PC-9 (cell line): ENCODE results near the gene RRP9. TPM values are rescaled to one million over a fixed set of nuclear protein-coding genes. Genes with fewer than 3 reads are reported as not detected.

Source experiments
- BruUV-seq: library from RNA; stranded (reverse); fragments of 400-500 nt; replicated peaks from 2 replicates; lab custom pipeline; 2021; lab: Mats Ljungman, UMichigan
- CTCF ChIA-PET: fragments of 300-600 bp; sonication (Branson Sonifier 250); formaldehyde crosslinking; loops from one replicate; lab custom pipeline; 2022; ENCODE audit warnings: antibody characterized with exemption; lab: Charles Lee
- POLR2A ChIA-PET: fragments of 300-600 bp; sonication (Branson Sonifier 250); formaldehyde crosslinking; loops from one replicate; lab custom pipeline; 2022; ENCODE audit warnings: antibody characterized with exemption; ENCODE audit not compliant: unreplicated experiment; lab: Charles Lee
- DNase-seq, 2 experiments: peaks; one replicate each; pipeline versions ENCODE4 v3.0.0 to v3.0.0-alpha.2; 2015 to 2022; ENCODE audit warnings: mixed read lengths in 1 of 2
- H2AFZ ChIP-seq: fragments of 200-600 bp; sonication (generic); 2 replicates; pipeline ENCODE4 v1.8.1; 2017; ENCODE audit warnings: antibody characterized with exemption
- H3F3A ChIP-seq: fragments of 200-600 bp; sonication (generic); 2 replicates; pipeline ENCODE4 v1.8.1; 2017; ENCODE audit warnings: antibody characterized with exemption, mild to moderate bottlenecking, low read depth; ENCODE audit not compliant: insufficient read depth
- H3K27ac ChIP-seq: fragments of 200-600 bp; sonication (generic); 2 replicates; pipeline ENCODE4 v1.6.1; 2016; ENCODE audit warnings: mixed run types
- H3K27me3 ChIP-seq: fragments of 200-600 bp; sonication (generic); 2 replicates; pipeline ENCODE4 v1.6.1; 2016; ENCODE audit warnings: low read depth, mixed run types; ENCODE audit not compliant: insufficient read depth
- H3K36me3 ChIP-seq: fragments of 200-600 bp; sonication (generic); 2 replicates; pipeline ENCODE4 v1.6.1; 2016; ENCODE audit warnings: low read depth, mixed run types
- H3K4me1 ChIP-seq: fragments of 200-600 bp; sonication (generic); replicated peaks from 2 replicates; pipeline ENCODE4 v1.6.1; 2016; ENCODE audit warnings: mixed run types; ENCODE audit not compliant: insufficient read depth
- H3K4me2 ChIP-seq: fragments of 200-600 bp; sonication (generic); 2 replicates; pipeline ENCODE4 v1.6.1; 2017; ENCODE audit warnings: mixed run types
- H3K4me3 ChIP-seq: fragments of 200-600 bp; sonication (generic); 2 replicates; pipeline ENCODE4 v1.6.1; 2016; ENCODE audit warnings: mixed run types
- H3K79me2 ChIP-seq: fragments of 200-600 bp; sonication (generic); 2 replicates; pipeline ENCODE4 v1.6.1; 2017; ENCODE audit warnings: low read depth, mixed run types
- H3K9me2 ChIP-seq: fragments of 200-600 bp; sonication (generic); 2 replicates; pipeline ENCODE4 v1.8.1; 2017; ENCODE audit warnings: mild to moderate bottlenecking; ENCODE audit not compliant: insufficient read depth
- H3K9me3 ChIP-seq: fragments of 200-600 bp; sonication (generic); 2 replicates; pipeline ENCODE4 v1.8.1; 2016; ENCODE audit warnings: low read depth; ENCODE audit not compliant: insufficient read depth
- H4K20me1 ChIP-seq: fragments of 200-600 bp; sonication (generic); 2 replicates; pipeline ENCODE4 v1.8.1; 2017; ENCODE audit not compliant: insufficient read depth
- EZH2 ChIP-seq: fragments of 200-600 bp; sonication (generic); IDR thresholded peaks from 2 replicates; pipeline ENCODE4 v1.8.0; 2017; ENCODE audit warnings: antibody characterized with exemption, low read depth
- intact Hi-C: fragments of 100-400 bp; cut with micrococcal nuclease; formaldehyde crosslinking; loops from one replicate; pipeline ENCODE4 v1.10.0; 2022; ENCODE audit not compliant: unreplicated experiment
- total RNA-seq: library from RNA; stranded (reverse); gene quantifications from 2 replicates; pipeline ENCODE4 v1.2.3, GENCODE V29; 2021
- TF ChIP-seq, protein P1 (sequence below): fragments of 200-600 bp; sonication (generic); conservative IDR thresholded peaks from 2 replicates; pipeline ENCODE4 v1.6.1; 2017; ENCODE audit warnings: mixed run types, antibody characterized with exemption, mild to moderate bottlenecking, moderate library complexity

RRP9 gene
- total RNA-seq, 1 experiment from 2014 or later, result 23.4 TPM

DNA sequence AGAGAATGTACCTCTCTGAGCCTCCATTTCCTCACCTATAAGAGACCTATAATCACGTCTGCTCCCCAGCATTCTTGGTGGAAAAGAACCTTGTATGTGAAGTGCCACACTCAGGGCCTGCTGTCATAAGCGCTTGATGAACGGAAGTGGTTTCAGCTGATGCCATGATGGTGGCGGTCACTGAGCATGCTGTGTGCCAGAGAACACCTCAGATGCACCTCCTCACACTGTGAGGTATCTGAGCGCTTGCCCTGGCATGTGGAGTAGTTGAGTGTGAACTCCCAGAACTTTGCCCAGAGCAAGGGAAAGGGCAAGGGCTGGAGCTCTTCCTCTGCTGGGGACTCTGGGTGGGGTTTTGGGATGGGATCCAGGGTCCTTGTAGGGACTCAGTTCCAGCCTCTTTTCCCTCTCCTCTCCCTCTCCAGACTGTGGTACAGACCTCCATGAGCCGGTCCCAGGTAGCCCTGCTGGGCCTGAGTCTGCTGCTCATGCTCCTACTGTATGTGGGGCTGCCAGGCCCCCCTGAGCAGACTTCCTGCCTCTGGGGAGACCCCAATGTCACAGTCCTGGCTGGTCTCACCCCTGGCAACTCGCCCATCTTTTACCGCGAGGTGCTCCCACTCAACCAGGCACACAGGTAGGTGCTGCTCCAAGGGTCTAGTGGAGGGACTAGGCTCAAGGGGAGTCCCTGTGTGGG, 35.9 kb upstream of the RRP9 start:
- Histone ChIP-seq H3K27me3 (no peaks in the 10 kb centered on the region), H3K4me1 (peaks cover 24% of the 10 kb centered on the region), H3K4me3 (no peak overlapping the region), H3K36me3 (no peaks in the 10 kb centered on the region), H3K27ac (no peak overlapping the region), H3K79me2 (peaks cover 13% of the 10 kb centered on the region; the same call in 1 of the 2 replicates), H3K9me3 (no peaks in the 10 kb centered on the region), H2AFZ (no peak overlapping the region), H3K4me2 (no peak overlapping the region), H4K20me1 (no peaks in the 10 kb centered on the region), H3K9me2 (no peaks in the 10 kb centered on the region), H3F3A (peaks cover 24% of the 10 kb centered on the region)
- TF ChIP-seq, protein P1, sequence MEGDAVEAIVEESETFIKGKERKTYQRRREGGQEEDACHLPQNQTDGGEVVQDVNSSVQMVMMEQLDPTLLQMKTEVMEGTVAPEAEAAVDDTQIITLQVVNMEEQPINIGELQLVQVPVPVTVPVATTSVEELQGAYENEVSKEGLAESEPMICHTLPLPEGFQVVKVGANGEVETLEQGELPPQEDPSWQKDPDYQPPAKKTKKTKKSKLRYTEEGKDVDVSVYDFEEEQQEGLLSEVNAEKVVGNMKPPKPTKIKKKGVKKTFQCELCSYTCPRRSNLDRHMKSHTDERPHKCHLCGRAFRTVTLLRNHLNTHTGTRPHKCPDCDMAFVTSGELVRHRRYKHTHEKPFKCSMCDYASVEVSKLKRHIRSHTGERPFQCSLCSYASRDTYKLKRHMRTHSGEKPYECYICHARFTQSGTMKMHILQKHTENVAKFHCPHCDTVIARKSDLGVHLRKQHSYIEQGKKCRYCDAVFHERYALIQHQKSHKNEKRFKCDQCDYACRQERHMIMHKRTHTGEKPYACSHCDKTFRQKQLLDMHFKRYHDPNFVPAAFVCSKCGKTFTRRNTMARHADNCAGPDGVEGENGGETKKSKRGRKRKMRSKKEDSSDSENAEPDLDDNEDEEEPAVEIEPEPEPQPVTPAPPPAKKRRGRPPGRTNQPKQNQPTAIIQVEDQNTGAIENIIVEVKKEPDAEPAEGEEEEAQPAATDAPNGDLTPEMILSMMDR, result no peak
- TF ChIP-seq EZH2, result no peak
- peak in 1 of 2 experiments; percentile 22 for DNase-seq
- CTCF ChIA-PET, result no interaction called here
- POLR2A ChIA-PET, result no interaction called here
- intact Hi-C loops, result no loop called here
- no TSS peak for BruUV-seq

GRCh38 chr3:51975852-51976549, 34.3 kb upstream of the RRP9 start:
- Histone ChIP-seq H4K20me1 (no peaks in the 10 kb centered on the region), H3K9me2 (no peaks in the 10 kb centered on the region), H3K4me3 (no peak overlapping the region; the same call in 1 of the 2 replicates), H3K4me2 (peak overlapping the region; percentile 78; the same call in 1 of the 2 replicates), H3K27ac (no peak overlapping the region), H3K9me3 (no peaks in the 10 kb centered on the region), H2AFZ (no peak overlapping the region), H3F3A (peaks cover 22% of the 10 kb centered on the region; the same call in 1 of the 2 replicates), H3K79me2 (peaks cover 17% of the 10 kb centered on the region; the same call in 1 of the 2 replicates), H3K4me1 (peaks cover 8% of the 10 kb centered on the region; the same call in 1 of the 2 replicates), H3K27me3 (no peaks in the 10 kb centered on the region), H3K36me3 (no peaks in the 10 kb centered on the region)
- intact Hi-C loops, result no loop called here
- TSS peak; percentile 34 for BruUV-seq
- ChIA-PET POLR2A (no interaction called here), CTCF (no interaction called here)
- no peak for TF ChIP-seq EZH2
- TF ChIP-seq, protein P1, result no peak
- no peak for DNase-seq

GRCh38 chr3:51974963-51975851, 33.5 kb upstream of the RRP9 start, which contains the start of gene ABHD14A:
Gene ABHD14A, plus strand, starts transcription at chr3:51975064. Its CDS starts 72 bp downstream, at chr3:51975136.
- 0 out of 2 replicates have a peak within 1 kb of the TSS, but pooled peaks have one; percentile 5 for H3K27ac ChIP-seq
- H4K20me1 ChIP-seq, result no peaks in the 10 kb centered on the region
- peak within 1 kb of the TSS; percentile 97 for H3K4me3 ChIP-seq
- no peaks in the 10 kb centered on the region for H3K9me3 ChIP-seq
- peak within 1 kb of the TSS; percentile 97 for H2AFZ ChIP-seq
- H3K9me2 ChIP-seq, result no peaks in the 10 kb centered on the region
- H3K36me3 ChIP-seq, result no peaks in the 10 kb centered on the region
- peaks cover 14% of the 10 kb centered on the region; the same call in 1 of the 2 replicates for H3K79me2 ChIP-seq
- ChIA-PET CTCF (interaction anchor here (0.9 to 1.8 kb wide), 2 partner anchors 8 to 33 kb away, joined by 4 to 15 read pairs; partner anchors contain the start of genes ACY1, PARP3 and RRP9), POLR2A (no interaction called here)
- peak within 1 kb of the TSS; percentile 78 for H3K4me2 ChIP-seq
- no peaks in the 10 kb centered on the region for H3K27me3 ChIP-seq
- BruUV-seq, result no TSS peak
- H3K4me1 ChIP-seq, result peaks cover 8% of the 10 kb centered on the region; the same call in 1 of the 2 replicates
- intact Hi-C loops, result loop anchor here (1.0 kb wide), 1 partner anchor 33 kb away; the partner anchor contains the start of gene PARP3
- H3F3A ChIP-seq, result peaks cover 25% of the 10 kb centered on the region; the same call in 1 of the 2 replicates
- peak in 1 of 2 experiments; percentile 76 for DNase-seq
- no peak for TF ChIP-seq EZH2
- TF ChIP-seq, protein P1, result no peak
